CD4-positive, alpha-beta T cell treated with Interleukin-21 for 1 hour (primary cell): ENCODE results near the gene KLHL29.

ENCODE experiments used
- DNase-seq: peaks from one replicate; pipeline ENCODE4 v3.0.0-alpha.2; 2020

The KLHL29 gene

GRCh38 chr2:23600346-23600745, 215.4 kb downstream of the KLHL29 start:
- DNase-seq, result no peak

GRCh38 chr2:23601301-23601965, 216.5 kb downstream of the KLHL29 start:
- DNase-seq, result no peak

GRCh38 chr2:23602116-23602515, 217.1 kb downstream of the KLHL29 start:
- no peak for DNase-seq

GRCh38 chr2:23603156-23603555, 218.2 kb downstream of the KLHL29 start:
- DNase-seq, result no peak

- no peak for DNase-seq
These were observed 218.6 kb downstream of the KLHL29 start for GRCh38 chr2:23603581-23603980.

GRCh38 chr2:23604731-23605130, 219.8 kb downstream of the KLHL29 start:
- DNase-seq, result no peak

- DNase-seq, result no peak
These were observed 220.3 kb downstream of the KLHL29 start for GRCh38 chr2:23605236-23605635.

- no peak for DNase-seq
These were observed 221.2 kb downstream of the KLHL29 start for GRCh38 chr2:23606196-23606595.

- DNase-seq, result no peak
These were observed 222.0 kb downstream of the KLHL29 start for GRCh38 chr2:23606968-23607367.

GRCh38 chr2:23607925-23608324, 222.9 kb downstream of the KLHL29 start:
- no peak for DNase-seq

GRCh38 chr2:23609254-23609653, 224.3 kb downstream of the KLHL29 start:
- DNase-seq, result no peak

- no peak for DNase-seq
These were observed 226.9 kb downstream of the KLHL29 start for GRCh38 chr2:23611839-23612238.

GRCh38 chr2:23614701-23615100, 229.7 kb downstream of the KLHL29 start:
- no peak for DNase-seq

- DNase-seq, result no peak
These were observed 230.4 kb downstream of the KLHL29 start for GRCh38 chr2:23615216-23616020.

GRCh38 chr2:23616630-23617029, 231.7 kb downstream of the KLHL29 start:
- no peak for DNase-seq

- DNase-seq, result no peak
These were observed 232.3 kb downstream of the KLHL29 start for GRCh38 chr2:23617167-23617810.

GRCh38 chr2:23617811-23618215, 232.8 kb downstream of the KLHL29 start:
- DNase-seq, result no peak

- no peak for DNase-seq
These were observed 233.3 kb downstream of the KLHL29 start for GRCh38 chr2:23618265-23618664.

GRCh38 chr2:23618794-23619530, 234.0 kb downstream of the KLHL29 start:
- no peak for DNase-seq

- no peak for DNase-seq
These were observed 235.0 kb downstream of the KLHL29 start for GRCh38 chr2:23619941-23620340.

GRCh38 chr2:23620841-23621341, 235.9 kb downstream of the KLHL29 start:
- no peak for DNase-seq

GRCh38 chr2:23621616-23622015, 236.6 kb downstream of the KLHL29 start:
- no peak for DNase-seq

- no peak for DNase-seq
These were observed 237.5 kb downstream of the KLHL29 start for GRCh38 chr2:23622466-23622865.
